ENCODE results near the gene PLIN5.
A peak's percentile ranks its signal among the peaks of the same experiment; 100 is the strongest.

Gene PLIN5, protein sequence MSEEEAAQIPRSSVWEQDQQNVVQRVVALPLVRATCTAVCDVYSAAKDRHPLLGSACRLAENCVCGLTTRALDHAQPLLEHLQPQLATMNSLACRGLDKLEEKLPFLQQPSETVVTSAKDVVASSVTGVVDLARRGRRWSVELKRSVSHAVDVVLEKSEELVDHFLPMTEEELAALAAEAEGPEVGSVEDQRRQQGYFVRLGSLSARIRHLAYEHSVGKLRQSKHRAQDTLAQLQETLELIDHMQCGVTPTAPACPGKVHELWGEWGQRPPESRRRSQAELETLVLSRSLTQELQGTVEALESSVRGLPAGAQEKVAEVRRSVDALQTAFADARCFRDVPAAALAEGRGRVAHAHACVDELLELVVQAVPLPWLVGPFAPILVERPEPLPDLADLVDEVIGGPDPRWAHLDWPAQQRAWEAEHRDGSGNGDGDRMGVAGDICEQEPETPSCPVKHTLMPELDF

GRCh38 chr19:4534836-4535658, at the start of gene PLIN5:
PLIN5 (minus strand) TSS chr19:4535224; CDS start chr19:4534074, 1,150 bp downstream.
- DNase-seq, result peak; percentile 51 to 95 (median 79)
- intact Hi-C loops (cut with DNase I), result no loop called here

- DNase-seq, result peak in 9 of 10 donors; percentile 30 to 93 (median 56)
- intact Hi-C loops (cut with DNase I), result no loop called here
Measured at GRCh38 chr19:4583961-4584669, 49.1 kb upstream of the PLIN5 start.

- DNase-seq, result no peak
- intact Hi-C loops (cut with DNase I), result no loop called here
Measured at GRCh38 chr19:4582980-4583842, 48.2 kb upstream of the PLIN5 start.

GRCh38 chr19:4581666-4582553, 46.9 kb upstream of the PLIN5 start:
- peak in 7 of 10 donors; percentile 23 to 92 (median 47) for DNase-seq
- intact Hi-C loops (cut with DNase I), result no loop called here

- intact Hi-C loops (cut with DNase I), result no loop called here
- DNase-seq, result peak in 1 of 10 donors; percentile 14
Measured at GRCh38 chr19:4580961-4581665, 46.1 kb upstream of the PLIN5 start.

DNA sequence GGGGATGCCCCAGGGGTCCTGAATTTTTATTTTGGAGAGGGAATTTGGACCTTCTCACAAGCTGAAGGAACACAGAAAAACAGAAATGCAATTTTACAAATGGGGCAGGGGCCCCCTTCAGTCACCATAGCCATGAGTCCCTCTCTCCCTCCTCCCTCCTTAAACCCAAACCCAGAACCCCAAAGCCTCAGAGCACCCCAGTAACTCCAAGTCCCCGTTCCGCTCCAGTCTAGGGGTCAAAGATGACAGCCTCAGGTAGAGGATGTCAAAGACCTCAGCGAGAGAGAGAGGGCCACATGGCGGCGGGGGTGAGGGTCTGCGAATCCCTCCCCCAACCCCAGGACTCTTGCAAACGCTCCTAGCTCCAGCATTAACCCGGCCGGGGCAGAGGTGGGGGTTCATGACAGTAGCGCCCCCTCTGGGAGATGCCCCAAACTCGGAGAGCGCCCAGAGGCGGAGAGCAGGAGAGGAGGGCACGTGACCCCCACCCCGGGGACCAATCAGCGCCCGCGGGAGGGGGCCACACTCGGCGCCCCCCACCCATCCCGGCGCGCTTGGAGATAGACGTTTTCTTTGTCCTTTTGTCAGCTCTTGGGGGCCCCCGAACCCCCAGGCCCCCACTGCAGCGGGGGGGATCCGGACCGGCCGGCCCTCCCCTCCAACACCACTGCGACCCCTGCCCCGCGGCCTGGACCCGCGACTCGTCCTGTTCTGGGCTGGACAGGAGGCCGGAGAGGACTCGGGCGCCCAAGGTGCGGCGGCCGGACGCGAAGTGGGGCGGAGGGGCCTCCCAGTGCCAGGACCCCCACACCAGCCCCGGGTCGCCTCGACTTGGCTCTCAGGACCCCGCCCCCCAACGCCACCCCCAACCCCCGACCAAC, 45.2 kb upstream of the PLIN5 start:
- DNase-seq, result peak in 3 of 10 donors; percentile 32 to 83 (median 32)
- intact Hi-C loops (cut with DNase I), result no loop called here

DNA sequence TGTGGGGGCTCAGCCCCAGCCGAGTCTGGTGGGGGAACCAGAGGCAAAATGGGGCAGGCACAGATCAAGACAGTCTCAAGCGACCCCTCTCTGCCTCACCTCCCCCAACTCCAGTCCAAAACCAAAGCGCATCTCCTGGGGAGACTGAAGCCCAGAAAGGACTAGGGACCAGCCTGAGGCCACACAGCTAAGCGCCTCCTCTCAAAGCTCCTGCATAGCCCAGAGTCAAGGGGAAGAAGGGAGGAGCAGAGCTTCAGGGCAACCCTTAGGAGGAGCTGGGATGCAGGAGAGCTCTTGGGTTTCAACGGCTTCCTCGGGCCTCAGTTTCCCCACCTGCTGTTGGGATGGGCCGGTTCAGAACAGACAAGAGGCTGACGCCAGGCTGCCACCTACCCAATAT, 44.4 kb upstream of the PLIN5 start:
- DNase-seq, result peak in 1 of 10 donors; percentile 61
- intact Hi-C loops (cut with DNase I), result no loop called here

- no peak for DNase-seq
- intact Hi-C loops (cut with DNase I), result no loop called here
Measured at GRCh38 chr19:4578552-4579248, 43.7 kb upstream of the PLIN5 start.

DNA sequence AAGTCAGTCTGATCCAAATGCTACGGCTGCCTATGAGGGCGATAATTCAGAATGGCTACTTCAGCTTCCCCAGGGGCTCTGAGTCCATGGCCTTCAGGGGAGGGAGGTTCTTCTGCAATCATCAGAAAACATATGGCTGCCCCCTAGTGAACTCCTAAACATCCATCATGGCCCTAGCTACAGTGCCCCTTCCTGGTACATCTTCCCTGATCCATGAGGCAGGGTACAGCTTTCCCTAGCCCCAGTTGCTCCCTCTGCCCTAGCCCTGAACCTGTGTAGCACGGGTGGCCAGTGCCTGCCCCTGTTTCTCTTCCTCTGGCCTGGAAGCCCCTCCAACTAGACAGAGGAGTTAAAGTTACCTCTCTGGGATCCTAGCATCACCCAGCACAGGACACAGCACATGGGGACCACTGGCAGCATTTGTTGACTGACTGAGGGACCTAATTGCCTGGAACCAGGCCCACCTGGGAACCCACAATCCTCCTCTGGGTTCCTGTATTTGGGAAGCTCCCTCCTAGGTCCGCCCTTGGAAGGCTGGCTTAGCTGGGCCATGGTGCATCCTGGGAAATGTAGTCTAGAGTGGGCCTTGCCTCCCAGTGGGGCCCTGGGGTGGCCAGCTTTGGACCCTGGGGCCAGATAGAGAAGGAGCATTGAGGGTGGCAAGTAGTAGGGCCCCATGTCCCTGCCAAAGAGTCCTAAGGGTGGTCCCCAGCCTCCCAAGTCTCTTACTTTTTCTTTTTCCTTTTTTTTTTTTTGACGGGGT, 42.2 kb upstream of the PLIN5 start:
- DNase-seq, result no peak
- intact Hi-C loops (cut with DNase I), result loop anchor here (2.0 kb wide), 1 partner anchor 60 kb away; no protein-coding TSS in a partner anchor

DNA sequence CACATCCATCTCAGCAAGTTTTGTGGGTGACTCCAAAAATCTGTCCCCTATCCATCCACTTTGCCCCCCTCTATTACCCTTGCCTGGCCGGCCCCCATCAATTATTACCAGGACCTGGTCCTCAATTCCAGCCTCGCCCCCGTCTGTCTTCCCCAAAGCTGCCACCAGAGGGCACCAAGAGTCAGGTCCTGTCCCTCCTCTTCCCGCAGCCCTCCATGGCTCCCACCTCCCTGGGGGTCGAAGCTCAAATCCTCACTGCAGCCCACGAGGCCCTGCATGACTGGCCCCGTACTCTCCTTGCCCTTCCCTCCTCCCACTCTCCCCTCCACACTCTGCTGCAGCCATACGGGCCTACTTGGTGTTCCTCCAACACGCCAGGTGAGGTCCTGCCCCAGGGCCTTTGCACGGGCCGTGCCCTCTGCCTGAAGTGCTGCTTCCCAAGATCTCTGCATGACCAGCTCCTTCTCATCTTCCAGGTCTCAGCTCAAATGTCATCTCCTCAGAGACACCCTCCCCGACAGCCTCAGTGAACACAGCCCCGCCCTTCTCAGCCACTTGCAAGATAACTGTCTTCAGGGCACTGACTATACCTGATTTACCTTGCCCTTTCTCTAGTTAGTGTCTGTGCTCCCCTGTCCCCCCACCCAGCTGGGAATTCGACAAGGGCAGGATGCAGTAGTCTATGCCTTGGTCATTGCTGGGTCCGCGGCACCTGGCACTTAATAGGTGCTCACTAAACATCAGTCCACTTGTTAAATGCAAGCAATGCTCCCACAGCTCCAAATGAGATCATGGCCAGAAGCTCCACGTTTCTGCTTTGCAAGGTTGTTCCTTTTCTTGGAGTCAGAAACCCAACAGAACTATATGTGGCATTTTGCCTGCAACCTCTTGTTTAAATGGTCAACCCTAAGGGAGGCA, 41.3 kb upstream of the PLIN5 start:
- DNase-seq, result peak in 9 of 10 donors; percentile 29 to 91 (median 70)
- intact Hi-C loops (cut with DNase I), result loop anchor here (2.0 kb wide), 1 partner anchor 61 kb away; no protein-coding TSS in a partner anchor

DNA sequence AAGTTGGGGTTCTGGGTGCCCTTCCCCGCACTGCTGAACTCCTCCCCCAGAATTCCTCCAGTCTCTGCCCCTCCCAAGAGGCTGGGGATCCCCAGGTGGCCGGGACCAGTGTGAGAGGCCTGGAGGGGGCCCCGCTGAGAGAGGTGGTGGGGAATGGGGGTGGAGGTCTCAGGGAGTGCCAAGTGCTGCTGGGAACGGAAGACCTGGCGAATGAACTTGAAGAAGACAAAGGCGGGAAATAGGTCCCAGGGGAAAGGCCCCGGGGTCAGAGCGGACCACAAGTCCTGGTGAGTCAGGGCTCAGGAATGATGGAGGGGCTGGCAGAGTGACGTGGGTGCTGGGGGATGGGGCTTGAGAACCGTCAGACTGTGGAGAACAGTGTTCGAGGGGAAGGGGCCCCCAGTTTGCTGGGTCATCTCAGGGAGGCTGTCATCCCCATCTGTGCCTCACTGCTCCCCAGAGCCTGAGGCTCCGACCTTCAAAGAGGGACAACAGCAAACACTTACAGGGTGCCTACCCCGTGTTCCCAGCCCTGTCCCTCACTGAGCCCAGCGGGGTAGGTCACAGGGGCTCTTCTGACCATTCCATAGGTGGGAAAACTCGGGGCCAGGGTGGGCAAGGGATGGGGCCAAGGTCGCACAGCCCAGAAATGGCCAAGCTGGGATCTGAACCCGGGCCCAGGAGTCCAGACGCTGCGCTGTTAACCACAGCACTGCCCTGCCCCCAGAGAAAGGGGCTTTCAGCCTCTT, 40.4 kb upstream of the PLIN5 start:
- no peak for DNase-seq
- intact Hi-C loops (cut with DNase I), result loop anchor here (2.0 kb wide), 1 partner anchor 61 kb away; no protein-coding TSS in a partner anchor

- intact Hi-C loops (cut with DNase I), result no loop called here
- DNase-seq, result no peak
Measured at GRCh38 chr19:4573682-4574081, 38.7 kb upstream of the PLIN5 start.

GRCh38 chr19:4571305-4571917, 36.4 kb upstream of the PLIN5 start:
- DNase-seq, result no peak

More at GRCh38 chr19:4571305-4571917, 36.4 kb upstream of the PLIN5 start:
- intact Hi-C loops (cut with DNase I), result no loop called here

Data from posterior cingulate gyrus (tissue), 11 donors.